ENCODE measurements around the gene DOCK1. TPM values are rescaled to one million over a fixed set of nuclear protein-coding genes. Genes with fewer than 3 reads are reported as not detected.

Gene DOCK1
- total RNA-seq, 1 donor from 2014 or later: 31.2 TPM

DNA sequence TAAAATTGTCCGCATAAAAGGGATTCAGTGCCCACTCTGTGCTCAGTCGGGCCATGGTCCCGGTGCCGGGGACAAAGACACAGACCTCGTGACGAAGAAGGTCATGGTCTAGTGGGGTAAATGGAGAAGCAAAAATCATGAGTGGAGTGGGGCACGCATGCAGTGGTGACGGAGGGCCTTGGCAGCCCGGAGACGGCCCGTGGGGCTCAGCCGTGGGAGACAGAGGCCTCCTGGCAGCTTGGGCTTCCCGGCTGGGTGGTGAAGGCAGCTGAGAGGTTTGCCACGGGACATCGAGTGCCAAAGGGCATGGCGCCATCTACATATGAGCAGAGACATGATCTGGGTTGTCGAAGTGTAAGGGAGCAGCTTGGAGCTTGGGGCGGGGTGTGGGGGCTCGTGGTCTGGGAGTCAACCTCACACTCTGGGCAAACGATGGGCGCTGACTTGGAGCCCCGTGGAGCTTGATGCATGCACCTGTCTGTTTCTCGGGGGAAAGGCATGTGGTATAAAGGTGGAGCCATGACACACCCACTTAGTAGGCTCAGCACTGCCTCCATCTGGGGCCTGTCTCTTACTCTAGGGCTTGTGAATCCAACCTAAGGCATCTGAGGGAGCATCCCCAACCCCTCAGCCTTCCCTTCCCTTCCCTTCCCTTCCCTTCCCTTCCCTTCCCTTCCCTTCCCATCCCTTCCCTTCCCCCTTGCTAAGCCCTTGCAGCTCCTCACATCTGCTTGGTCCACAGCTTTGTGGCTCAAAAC is 442.2 kb downstream of the DOCK1 start:
- DNase-seq (ENCODE audit: low spot score): no peak
- intact Hi-C loops (cut with DNase I): no loop called here

DNA sequence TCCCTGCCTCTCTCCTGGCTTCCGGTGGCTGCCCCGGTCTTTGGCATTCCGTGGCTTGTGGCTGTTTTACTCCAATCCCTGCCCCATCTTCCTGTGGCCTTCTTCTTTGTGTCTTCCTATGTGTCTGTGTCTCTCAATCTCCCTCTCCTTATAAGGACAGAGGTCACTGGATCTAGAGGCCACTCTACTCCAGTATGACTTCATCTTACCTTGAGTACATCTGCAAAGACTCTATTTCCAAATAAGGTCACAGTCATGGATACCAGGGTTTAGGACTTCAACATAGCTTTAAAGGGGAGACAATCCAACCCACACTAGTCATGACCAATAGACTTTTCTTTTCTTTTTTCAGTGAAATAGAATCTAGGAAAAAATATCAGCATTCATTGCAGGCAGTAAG is 444.5 kb downstream of the DOCK1 start:
- intact Hi-C loops (cut with DNase I): no loop called here
- DNase-seq (ENCODE audit: low spot score): no peak

DNA sequence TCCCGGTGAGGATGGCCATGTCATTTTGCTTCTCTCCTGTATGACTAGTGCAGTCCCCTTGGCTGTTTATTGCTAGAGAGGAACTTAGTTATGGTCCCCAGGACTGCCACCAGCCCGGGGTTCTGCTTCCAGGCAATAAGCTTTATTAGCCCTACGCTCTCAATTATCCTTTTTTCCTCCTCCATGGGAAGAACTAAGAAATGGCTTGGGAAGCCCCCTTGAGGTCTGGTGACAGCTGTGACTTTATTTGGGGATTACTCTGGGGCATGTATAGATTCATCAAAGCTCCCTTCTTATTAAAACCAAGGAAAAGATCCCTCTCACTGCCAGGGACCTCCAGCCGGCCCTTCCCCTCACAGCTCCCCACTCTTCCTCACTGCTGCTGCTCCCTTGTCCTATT is 446.3 kb downstream of the DOCK1 start:
- DNase-seq (ENCODE audit: low spot score): no peak
- intact Hi-C loops (cut with DNase I): no loop called here

DNA sequence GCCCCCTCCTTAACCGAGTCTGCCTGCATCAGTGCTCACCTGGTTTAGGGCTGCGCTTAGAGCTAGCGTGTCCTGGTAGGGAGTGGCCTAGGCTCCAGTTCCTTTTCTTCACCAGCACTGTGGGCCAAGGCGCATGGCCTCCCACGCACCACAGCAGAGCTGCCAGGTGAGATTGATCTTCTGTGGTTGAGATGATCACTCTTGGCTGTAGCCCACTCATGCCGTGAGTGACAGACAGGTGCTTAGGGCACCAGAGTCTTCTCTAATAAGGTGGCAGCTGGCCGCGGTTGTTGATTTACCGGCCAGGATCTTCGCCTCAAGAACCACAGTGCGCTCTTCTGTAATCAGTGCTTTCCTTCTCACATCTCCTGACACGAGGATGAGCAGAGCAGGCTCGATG is 448.3 kb downstream of the DOCK1 start:
- DNase-seq (ENCODE audit: low spot score): no peak
- intact Hi-C loops (cut with DNase I): no loop called here

DNA sequence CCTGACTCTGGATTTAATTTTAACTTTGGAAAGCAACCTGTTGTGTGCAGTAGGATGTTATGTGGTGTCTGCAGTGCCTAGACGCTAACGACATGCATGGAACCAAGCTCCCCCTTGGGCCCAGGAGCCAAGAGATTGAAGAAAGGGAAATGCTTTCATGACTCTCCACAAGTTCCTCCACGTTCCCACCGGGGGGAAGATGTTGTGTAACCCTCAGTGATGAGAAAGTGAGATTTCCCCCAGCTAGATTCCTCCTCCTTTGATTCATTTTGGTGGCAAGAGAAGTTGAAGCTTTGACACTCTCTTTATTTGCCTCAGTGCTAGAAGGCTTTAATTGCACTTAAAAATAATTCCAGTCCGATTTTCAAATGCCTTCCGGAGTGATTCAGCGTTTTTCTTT is 449.0 kb downstream of the DOCK1 start:
- no peak for DNase-seq (ENCODE audit: low spot score)
- intact Hi-C loops (cut with DNase I): no loop called here

DNA sequence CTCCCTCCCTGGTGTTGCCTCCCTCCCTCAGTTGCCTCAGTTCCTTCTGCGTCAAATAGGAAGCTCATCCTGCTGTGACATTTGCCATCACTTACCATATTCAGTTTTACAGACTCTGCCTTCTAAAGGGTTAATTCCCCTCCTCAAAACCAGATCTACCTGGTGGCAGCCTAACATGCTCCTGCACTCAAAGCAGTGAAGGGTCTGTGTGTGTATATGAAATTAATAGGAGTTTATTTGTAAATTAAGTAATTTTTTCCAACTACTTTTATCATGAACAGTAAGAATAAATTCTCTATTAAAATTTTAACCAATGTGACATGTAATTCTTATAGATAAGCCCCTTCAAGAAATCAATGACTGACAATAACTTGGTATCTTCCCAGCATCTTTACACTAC is 449.8 kb downstream of the DOCK1 start:
- no peak for DNase-seq (ENCODE audit: low spot score)
- intact Hi-C loops (cut with DNase I): no loop called here

DNA sequence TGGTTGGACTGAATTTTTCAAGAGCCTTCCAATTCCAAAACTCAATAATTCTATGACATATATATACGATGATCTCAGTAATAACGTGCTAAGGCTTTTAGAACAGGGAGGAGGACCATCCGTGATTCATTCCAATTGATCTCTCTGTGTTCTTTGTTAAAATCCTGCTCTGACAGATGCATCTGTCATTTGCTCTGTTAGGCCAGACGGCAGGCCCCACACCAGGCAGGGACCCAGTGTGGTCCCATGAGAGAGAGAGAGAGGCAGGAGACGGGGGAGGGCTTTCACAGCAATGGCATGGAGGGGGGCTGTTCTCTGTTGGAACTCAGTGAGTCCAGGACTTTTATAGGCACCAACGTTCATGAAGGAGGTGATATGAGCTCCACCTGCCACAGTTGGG is 451.1 kb downstream of the DOCK1 start:
- intact Hi-C loops (cut with DNase I): no loop called here
- DNase-seq (ENCODE audit: low spot score): no peak

DNA sequence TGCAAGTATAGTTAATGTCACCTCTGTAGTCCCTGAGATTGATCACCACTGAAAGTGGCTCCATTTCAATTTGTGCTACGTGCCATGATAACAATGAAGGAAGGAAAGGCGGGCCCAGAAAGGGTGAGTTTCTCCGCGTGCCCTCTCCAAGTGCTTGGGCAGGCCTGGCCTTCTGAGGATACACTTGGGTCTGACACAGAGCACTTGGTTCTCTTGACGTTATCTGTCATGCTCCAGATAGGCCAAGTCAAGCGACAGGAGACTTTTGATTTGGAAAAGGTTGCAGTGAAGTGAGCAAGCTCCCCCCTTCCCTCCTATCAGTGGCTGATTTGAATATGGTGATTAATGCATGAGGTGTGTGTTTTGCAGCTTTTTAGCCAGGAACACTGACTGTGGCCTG is 452.0 kb downstream of the DOCK1 start:
- intact Hi-C loops (cut with DNase I): no loop called here
- DNase-seq (ENCODE audit: low spot score): no peak

DNA sequence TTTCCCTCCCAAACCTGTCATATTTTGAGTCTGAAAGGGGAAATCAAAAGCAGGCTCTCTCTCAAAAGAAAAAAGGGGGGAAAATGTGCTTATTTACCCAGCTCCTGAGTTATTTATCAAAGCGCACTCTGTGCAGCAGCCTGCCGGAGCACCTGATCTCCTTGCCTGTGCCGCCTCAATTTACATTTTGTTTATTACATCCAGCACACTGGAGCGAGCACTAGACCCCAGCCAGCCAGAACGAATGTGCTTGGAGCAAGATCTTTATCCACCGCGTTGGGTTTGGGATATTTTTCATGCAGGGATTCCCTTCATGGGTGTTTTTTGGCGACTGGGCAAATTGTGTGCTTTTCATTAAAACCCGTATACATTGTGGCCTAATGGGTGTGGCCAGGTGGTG is 453.1 kb downstream of the DOCK1 start:
- DNase-seq (ENCODE audit: low spot score): no peak
- intact Hi-C loops (cut with DNase I): no loop called here

DNA sequence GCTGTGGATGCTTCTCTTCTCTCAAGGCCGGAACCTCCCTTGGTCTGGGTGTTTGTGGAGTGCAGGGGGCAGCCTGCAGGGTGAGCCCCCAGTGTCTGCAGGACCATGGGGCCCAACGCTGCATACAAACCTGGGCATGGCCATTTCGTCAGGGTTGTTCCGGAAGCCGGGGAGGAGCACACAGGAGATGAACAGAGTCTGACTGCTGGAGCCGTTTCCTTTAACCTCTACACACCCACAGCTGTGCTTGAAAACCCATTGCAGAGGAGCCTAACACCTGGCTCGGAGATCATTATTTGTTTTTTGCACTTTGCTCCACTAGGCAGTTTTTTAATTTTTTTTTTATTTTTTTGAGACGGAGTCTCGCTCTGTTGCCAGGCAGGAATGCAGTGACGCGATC is 458.8 kb downstream of the DOCK1 start:
- no peak for DNase-seq (ENCODE audit: low spot score)
- intact Hi-C loops (cut with DNase I): no loop called here

DNA sequence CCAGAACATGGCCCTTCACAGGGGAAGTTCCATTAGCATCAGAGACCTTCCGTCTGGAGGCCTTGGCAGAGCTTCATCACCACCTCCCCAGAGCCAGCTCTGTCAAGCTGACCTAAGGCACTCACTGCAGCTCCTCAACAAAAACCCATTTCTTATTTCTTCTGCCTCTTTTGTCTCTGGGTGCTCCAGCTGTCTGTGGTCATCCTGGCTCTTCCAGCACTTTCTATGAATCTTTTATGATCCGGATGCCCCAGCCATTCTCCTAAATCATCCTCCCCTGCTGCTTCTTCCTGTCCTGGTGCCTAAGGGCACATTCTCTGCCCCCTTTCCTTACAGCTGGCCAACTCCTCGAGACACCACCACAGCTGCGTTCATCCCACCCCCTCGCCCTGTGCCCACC is 462.9 kb downstream of the DOCK1 start:
- intact Hi-C loops (cut with DNase I): no loop called here
- no peak for DNase-seq (ENCODE audit: low spot score)

DNA sequence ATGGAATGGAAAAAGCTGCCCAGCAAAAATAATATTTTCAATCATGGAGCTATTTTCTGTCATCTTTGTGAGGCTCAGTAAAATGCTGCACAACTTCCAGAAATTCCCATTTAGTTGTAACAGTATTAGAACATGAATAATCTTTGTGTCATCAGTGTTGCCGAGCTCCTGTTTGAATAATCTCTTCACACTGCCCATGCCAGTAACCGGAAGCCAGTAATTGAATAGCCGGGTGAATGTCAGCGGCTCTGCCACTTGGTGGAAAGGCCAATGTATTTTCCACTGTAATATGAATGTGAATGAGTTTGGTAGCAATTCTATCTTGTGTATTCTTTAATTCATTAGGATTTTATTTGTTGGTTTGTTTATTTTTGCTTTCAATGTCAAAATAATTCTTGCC is 463.7 kb downstream of the DOCK1 start:
- DNase-seq (ENCODE audit: low spot score): no peak
- intact Hi-C loops (cut with DNase I): no loop called here

DNA sequence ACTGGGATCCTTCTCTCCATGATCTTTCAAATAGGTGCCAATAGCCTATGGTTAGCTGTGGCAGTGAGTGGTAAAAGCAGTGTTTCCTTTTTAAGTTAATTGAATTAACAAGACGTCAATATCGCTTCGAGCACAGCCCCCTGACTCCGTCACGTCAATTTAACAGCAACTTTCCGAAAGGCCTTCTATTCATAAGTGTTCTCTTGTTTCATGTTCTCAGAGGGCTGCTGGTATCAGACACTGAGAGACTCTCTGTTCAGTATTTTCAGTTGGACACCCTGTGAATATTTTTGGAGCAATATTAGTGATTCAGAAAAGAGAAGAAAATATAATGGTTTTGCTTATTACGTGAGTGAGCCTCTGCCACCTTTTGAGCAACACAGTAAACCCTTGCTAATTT is 465.4 kb downstream of the DOCK1 start:
- intact Hi-C loops (cut with DNase I): no loop called here
- no peak for DNase-seq (ENCODE audit: low spot score)

DNA sequence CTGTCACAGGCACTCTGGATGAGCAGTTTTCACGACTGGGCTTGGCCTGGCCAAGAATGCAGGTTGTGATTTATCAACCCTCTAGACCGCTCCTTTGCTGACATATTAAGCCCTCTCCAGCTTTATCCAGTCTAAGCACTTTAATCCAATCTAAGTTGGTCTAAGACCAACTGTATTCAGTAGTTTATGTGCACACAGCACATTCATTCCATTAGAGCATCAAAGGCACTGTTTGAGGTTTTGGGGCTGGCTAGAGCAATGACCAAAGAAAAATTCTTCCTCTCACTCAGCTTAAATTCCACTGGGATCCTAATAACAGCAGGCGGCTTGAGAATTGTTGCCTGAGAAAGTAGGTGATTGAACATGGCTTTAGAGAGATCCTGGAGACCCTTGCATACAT is 467.1 kb downstream of the DOCK1 start:
- intact Hi-C loops (cut with DNase I): no loop called here
- DNase-seq (ENCODE audit: low spot score): no peak

DNA sequence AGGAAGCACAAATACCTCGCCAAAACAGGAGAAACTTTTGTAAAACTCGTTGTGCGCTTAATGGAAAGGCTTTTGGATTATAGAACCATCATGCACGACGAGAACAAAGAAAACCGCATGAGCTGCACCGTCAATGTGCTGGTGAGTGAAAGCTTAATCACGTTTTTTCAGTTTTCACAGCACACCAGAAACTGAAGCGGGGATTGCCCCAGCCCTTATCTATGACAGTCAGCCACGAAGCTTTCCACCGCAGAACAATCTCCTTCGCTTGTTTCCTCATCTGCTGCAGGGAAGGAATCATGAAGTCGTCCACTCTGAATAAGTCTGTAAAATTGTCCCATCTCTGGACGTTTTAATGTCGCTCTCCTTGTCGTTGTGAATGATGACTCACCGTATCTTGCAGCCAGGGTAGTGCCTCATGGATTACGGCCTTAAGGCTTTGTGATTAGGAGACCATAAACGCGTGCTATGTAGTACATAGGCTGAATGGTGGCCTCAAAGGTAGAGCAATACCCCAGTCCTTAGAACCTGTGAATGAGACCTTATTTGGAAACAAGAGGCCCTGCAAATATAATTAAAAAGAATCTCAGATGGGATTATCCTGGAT is 468.9 kb downstream of the DOCK1 start:
- intact Hi-C loops (cut with DNase I): no loop called here
- DNase-seq (ENCODE audit: low spot score): no peak

DNA sequence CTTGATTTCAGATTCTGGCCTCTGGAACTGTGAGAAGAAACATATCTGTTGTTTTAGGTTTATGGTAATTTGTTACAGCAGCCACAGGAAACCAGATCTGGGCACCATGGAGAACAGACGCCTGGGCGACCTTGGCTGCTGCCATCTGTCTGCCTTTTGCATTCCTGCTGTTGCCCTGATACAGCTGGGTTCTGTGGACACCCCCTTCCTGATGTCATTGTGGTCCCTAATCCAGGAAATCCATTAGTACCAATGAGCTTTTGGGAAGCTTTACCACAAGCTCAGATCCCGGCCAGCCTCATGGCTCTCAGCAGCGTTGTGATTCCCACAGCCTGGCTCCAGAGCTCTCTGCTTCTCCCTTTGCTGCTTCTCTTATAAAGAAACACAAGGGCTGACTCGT is 469.7 kb downstream of the DOCK1 start:
- intact Hi-C loops (cut with DNase I): no loop called here
- DNase-seq (ENCODE audit: low spot score): no peak

DNA sequence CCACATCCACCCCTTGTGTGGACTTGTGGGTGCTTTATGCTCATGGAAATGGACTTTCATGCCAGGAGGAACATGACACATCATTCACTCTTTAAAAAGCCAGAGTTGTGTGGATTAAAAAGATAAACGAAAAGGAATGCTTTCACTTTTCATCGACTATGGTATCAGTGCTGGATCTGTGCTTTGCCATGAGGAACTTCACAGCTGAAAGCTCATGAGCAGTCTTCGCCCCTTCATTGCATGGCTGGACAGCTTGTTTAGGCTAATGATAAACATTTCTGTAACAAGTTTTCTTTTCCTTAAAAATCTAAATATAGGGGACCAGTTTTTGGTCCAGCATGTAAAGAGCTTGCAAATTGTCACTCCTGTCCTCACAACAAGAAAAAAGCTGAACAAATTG is 470.2 kb downstream of the DOCK1 start:
- intact Hi-C loops (cut with DNase I): no loop called here
- DNase-seq (ENCODE audit: low spot score): no peak

DNA sequence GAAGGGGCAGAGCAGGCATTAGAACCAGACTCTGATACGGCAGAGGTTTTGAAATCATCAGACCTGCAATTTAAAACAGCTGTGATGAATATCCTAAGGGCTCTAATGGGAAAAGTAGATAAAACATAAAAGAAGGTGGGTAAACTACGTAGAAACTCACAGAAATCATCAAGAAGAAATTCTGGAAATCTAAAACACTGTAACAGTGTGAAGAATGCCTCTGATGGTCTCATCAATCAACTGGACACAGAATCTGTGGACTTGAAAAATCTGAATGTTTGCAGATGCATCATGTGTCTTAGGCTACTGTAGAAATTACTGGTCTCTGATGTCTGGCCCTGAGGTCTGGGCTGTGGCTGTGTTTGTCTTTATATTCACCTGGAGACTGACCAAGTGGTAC is 470.8 kb downstream of the DOCK1 start:
- intact Hi-C loops (cut with DNase I): no loop called here
- no peak for DNase-seq (ENCODE audit: low spot score)

DNA sequence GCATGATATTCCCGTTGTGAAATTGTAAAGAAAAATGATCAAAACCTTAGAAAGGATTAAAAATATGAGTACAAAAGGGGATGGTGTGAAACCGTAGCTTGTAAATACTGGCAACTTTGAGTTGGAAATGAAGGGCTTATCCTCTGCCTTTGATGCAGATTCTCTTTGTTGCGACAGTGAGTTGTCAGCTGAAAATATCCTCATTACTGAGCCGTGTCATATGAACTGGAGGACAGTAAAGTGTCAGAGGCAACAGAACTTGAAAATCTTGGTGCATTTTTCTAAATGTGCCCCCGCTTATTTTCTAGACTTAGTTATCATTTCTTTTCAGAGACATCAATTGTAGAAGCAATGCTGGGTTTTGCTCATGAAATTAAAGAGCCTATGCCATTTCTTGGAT is 473.4 kb downstream of the DOCK1 start:
- no peak for DNase-seq (ENCODE audit: low spot score)
- intact Hi-C loops (cut with DNase I): no loop called here

DNA sequence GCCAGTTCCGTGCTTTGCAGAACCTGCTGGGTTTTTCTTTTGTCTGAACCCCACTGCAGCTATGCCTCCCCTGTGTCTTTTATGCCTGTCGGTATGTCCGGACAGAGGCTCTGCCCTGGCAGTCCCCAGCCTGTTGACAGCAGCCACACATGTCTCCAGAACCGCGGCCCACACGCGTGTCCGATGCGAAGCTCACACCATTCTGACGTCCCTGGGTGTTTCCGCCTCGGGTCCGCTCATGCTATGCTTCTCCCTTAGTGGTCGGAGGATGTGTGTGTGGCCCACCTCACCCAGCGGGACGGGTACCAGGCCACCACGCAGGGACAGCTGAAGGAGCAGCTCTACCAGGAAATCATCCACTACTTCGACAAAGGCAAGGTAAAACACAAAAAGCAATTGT is 479.3 kb downstream of the DOCK1 start:
- DNase-seq (ENCODE audit: low spot score): no peak
- intact Hi-C loops (cut with DNase I): no loop called here

DNA sequence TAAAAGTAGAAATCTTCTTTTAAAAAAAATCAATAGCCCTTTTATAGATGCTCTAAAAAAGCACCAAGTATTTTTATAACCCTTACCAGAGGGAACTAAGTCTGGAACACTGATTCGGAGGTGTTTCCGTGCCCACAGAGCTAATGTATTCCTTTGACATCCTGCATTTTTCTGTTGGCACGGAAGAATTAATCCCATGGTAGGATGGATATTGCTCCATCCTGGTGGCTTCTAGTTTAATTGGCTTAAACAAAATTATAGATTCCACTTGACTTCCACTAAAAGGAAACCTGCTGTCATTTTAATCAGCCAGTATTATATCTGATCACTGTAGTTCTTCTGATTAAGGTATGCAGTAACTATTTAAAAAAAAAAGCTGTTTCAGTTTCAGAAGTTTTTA is 479.8 kb downstream of the DOCK1 start:
- intact Hi-C loops (cut with DNase I): no loop called here
- no peak for DNase-seq (ENCODE audit: low spot score)
